GM10248 (cell line): ENCODE results near the gene NACA2.
"Not testable (repeated sequence)": the region's sequence is repeated elsewhere in the genome, so short reads cannot be mapped to it uniquely, and the experiment has no call there.

Source experiments
- CTCF ChIA-PET: fragments of 300-600 bp; sonication (Branson Sonifier 250); formaldehyde crosslinking; extraction: SDS; loops from one replicate; lab custom pipeline; 2021; ENCODE audit warnings: antibody characterized with exemption; lab: Yijun Ruan, JAX
- POLR2A ChIA-PET: fragments of 350-650 bp; sonication (Branson Sonifier 250); formaldehyde crosslinking; extraction: SDS; loops from one replicate; lab custom pipeline; 2020; ENCODE audit warnings: antibody characterized with exemption; lab: Yijun Ruan, JAX
- DNase-seq: peaks from one replicate; pipeline ENCODE4 v3.0.0; 2012; ENCODE audit errors: extremely low spot score
- TF ChIP-seq, protein P1 (sequence below): IDR thresholded peaks from 2 replicates; pipeline ENCODE4 v1.5.1; 2012; ENCODE audit warnings: mild to moderate bottlenecking, low read depth; ENCODE audit errors: extremely low read depth, missing control alignments, control extremely low read depth

The NACA2 gene

DNA sequence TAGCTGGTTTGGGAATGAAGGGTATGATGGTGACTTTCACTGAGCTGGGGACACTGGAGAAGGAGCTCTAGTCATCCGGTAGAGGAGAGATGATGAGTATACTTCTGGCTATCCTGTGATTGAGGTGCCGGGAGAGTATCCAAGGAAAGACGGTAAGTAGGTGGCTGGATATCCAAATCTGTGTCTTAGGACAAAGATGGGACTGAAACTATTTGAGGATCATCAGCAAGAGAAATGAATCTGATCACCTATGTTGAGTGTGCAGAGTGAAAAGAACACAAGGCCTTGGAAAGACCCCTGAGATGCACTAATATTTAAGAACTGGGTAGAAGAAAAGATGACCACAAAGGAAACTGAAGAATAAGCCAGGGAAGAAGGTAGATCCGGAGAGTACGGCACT, 1.0 kb downstream of the NACA2 start:
- ChIA-PET CTCF (no interaction called here), POLR2A (no interaction called here)
- TF ChIP-seq, protein P1, sequence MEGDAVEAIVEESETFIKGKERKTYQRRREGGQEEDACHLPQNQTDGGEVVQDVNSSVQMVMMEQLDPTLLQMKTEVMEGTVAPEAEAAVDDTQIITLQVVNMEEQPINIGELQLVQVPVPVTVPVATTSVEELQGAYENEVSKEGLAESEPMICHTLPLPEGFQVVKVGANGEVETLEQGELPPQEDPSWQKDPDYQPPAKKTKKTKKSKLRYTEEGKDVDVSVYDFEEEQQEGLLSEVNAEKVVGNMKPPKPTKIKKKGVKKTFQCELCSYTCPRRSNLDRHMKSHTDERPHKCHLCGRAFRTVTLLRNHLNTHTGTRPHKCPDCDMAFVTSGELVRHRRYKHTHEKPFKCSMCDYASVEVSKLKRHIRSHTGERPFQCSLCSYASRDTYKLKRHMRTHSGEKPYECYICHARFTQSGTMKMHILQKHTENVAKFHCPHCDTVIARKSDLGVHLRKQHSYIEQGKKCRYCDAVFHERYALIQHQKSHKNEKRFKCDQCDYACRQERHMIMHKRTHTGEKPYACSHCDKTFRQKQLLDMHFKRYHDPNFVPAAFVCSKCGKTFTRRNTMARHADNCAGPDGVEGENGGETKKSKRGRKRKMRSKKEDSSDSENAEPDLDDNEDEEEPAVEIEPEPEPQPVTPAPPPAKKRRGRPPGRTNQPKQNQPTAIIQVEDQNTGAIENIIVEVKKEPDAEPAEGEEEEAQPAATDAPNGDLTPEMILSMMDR = no peak
- DNase-seq = no peak

DNA sequence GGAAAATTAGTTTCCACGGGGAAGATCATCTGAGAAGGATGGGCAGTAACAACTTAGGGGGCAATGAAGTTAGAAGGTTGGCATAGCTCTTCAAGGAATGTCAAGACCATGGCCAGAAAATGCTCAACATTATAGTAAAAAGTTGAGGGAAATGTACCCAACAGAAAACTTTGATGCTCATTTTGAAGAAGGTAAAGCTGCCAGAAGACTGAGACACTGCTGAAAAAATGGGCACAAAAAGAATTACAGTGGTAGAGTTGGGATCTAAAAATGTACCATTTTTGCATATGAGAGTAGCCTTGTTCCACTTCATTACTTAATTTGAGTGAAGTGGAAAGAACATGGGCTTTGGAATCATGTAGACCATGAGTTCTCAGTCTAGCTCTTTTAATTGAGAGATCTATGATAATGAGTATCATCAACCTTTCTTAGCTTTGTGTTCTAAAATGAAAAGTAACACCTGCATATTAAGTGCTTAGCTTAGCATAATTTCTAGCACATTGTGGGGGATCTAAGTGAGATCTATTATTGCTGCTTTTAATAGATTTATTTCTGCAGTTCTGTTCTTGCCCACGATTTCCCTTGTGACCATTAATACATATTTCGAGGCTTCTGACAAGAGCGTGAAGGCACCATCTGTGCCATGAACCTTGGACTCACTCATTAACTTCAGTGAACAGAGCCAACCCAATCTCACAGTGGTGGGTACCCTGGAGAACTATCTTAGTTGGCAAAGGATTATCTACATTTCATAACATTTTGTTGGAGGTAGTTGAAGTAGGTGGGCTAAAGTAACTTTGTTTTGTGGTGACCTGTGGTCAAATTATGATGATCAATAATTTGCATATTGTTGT, 3.0 kb downstream of the NACA2 start:
- CTCF ChIA-PET = interaction anchor here (1.1 to 1.8 kb wide), 4 partner anchors 47 to 616 kb away, joined by 3 to 6 read pairs (median 4); no protein-coding TSS in a partner anchor
- TF ChIP-seq, protein P1 = no peak
- DNase-seq = no peak
- POLR2A ChIA-PET = no interaction called here

DNA sequence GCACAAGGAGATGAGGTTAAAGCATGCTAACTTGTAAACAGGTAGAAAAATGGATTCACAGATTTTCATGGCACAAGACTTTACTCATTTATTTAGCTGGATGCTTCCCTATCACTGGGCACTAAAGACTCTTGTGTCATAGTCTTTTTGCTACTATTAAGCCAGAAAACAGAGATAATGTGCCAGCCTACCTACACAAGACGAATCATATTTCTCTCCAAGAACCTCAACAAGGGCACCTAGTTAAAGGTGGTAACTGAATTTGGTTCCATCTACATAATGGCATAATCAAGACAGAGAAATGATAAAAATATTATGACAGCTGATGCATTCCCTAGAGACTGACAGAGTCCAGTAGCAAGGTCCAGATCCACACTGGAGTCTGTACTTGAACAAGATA, 3.8 kb downstream of the NACA2 start:
- CTCF ChIA-PET = interaction anchor here (0.8 to 1.8 kb wide), 3 partner anchors 10 to 250 kb away, joined by 4 to 6 read pairs (median 4); no protein-coding TSS in a partner anchor
- POLR2A ChIA-PET = no interaction called here
- TF ChIP-seq, protein P1 = no peak
- DNase-seq = no peak

DNA sequence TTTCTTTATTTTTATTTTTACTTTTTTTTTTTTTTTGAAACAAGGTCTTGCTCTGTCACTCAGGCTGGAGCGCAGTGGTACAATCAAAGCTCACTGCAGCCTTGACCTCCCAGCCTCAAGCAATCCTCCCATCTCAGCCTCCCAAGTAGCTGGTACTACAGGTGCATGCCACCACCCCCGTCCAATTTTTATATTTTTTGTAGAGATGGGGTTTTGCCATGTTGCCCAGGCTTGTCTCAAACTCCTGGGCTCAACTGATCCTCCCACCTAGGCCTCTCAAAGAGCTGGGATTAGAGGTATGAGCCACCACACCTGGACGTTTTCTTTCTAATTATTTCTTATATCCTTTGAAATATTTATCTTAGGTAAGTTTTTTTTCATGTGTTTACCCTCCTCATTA, 4.4 kb downstream of the NACA2 start:
- POLR2A ChIA-PET, DNase-seq: not testable (repeated sequence)
- CTCF ChIA-PET = interaction anchor here (0.8 to 1.8 kb wide), 3 partner anchors 11 to 523 kb away, joined by 3 to 6 read pairs (median 4); no protein-coding TSS in a partner anchor

DNA sequence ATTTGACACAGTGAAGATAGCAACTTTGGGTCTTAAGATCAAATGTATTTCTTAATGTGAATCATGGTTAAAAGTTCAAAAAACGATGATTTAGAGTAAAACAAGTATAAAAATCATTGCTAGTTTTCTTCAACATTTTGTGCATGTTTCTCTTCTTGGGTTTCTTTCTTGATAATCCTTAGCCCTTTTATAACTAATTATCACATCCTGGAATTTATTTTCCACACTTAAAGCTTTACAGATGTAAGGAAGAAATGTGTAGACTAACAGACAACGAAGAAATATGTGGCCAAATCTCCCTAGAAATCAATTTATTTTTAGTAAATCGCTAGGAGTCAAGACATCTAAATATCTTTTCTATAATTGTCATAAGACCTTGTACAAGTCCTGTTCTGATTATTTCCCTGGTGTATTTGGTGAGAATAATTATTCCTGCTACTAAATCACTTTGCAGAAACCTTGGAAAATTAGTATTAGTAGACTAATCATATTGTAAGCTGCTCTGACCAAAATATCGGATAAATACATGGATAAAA, 4.9 kb downstream of the NACA2 start:
- TF ChIP-seq, protein P1 = no peak
- no peak for DNase-seq
- ChIA-PET POLR2A (no interaction called here), CTCF (interaction anchor here (0.7 to 1.8 kb wide), 4 partner anchors 173 to 524 kb away, joined by 3 to 6 read pairs (median 4); no protein-coding TSS in a partner anchor)

DNA sequence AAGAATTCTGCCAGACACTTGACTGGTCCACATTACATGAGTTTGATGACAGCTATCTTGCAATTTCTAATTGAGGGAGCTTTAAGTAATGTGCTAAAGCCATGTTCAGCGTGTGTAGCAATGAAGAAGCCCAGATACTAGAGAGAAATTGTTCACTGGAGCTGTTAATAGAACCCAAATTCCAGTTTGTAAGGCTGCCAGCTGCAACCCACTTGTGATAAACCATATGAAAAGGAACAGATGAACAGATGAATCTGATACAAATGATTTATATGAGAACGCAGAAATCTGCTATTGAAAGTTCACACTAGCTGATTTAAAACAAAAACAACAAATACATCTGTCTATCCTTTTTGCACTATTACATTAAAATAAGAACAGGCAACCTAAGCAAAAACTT, 6.2 kb downstream of the NACA2 start:
- TF ChIP-seq, protein P1 = no peak
- ChIA-PET POLR2A (no interaction called here), CTCF (interaction anchor here (1.5 to 1.8 kb wide), 2 partner anchors 13 to 173 kb away, joined by 5 read pairs; no protein-coding TSS in a partner anchor)
- no peak for DNase-seq
